ENCODE results near the gene IQSEC3.

Gene IQSEC3

GRCh38 chr12:163406-163986 is 96.9 kb downstream of the IQSEC3 start:
- TF ChIP-seq POLR2AphosphoS5 (IDR thresholded peaks at IDR 0.05; ENCODE audit: low read depth, low read length) (no peak), POLR2A (IDR thresholded peaks at IDR 0.05; ENCODE audit: low read depth, low read length) (no peak)
- FAIRE-seq (no peak), DNase-seq (ENCODE audit: insufficient read length) (no peak)

- FAIRE-seq (no peak), DNase-seq (ENCODE audit: insufficient read length) (no peak)
Observed at GRCh38 chr12:164207-164606, 97.6 kb downstream of the IQSEC3 start.

DNA sequence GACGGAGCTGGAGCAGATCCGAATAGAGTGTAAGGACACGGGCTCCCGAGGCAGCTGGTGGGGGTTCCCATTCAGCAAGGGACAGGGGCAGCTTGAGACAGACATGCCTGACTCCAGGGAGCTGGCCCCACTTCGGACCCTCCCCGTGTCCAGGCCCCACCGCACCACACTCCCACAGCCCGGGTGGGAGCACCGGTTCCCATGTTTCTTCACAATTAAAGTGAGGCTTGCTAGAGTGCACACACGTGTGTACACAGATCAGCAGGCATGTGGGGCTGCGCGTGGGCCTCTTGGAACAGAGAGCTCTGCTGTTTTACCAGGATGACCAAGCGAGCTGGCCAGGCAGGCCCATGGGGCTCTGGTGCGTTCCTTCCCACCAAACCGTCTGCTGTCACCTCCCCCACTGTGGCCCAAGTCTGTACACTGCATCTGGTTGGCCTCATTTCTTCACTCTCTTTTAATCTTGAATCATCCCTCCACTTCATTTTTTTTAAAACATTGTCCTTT is 99.3 kb downstream of the IQSEC3 start:
- DNase-seq (ENCODE audit: insufficient read length) (no peak), FAIRE-seq (no peak)
- TF ChIP-seq TAF1 (IDR thresholded peaks at IDR 0.05; ENCODE audit: borderline replicate concordance, low read depth, low read length) (no peak), POLR2A (IDR thresholded peaks at IDR 0.05; ENCODE audit: low read depth, low read length) (no peak), POLR2AphosphoS5 (IDR thresholded peaks at IDR 0.05; ENCODE audit: low read depth, low read length) (no peak)

More at GRCh38 chr12:164207-164606, 97.6 kb downstream of the IQSEC3 start:
- no peak for TF ChIP-seq TAF1 (IDR thresholded peaks at IDR 0.05; ENCODE audit: borderline replicate concordance, low read depth, low read length)
- TF ChIP-seq POLR2A (IDR thresholded peaks at IDR 0.05; ENCODE audit: low read depth, low read length): no peak
- TF ChIP-seq POLR2AphosphoS5 (IDR thresholded peaks at IDR 0.05; ENCODE audit: low read depth, low read length): no peak

GRCh38 chr12:166425-167075 is 100.0 kb downstream of the IQSEC3 start:
- FAIRE-seq: peak; percentile 46
- TF ChIP-seq POLR2AphosphoS5 (IDR thresholded peaks at IDR 0.05; ENCODE audit: low read depth, low read length) (no peak), TAF1 (IDR thresholded peaks at IDR 0.05; ENCODE audit: borderline replicate concordance, low read depth, low read length) (no peak), POLR2A (IDR thresholded peaks at IDR 0.05; ENCODE audit: low read depth, low read length) (no peak)
- DNase-seq (ENCODE audit: insufficient read length): no peak

- FAIRE-seq: no peak
- TF ChIP-seq POLR2A (IDR thresholded peaks at IDR 0.05; ENCODE audit: low read depth, low read length) (no peak), TAF1 (IDR thresholded peaks at IDR 0.05; ENCODE audit: borderline replicate concordance, low read depth, low read length) (no peak), POLR2AphosphoS5 (IDR thresholded peaks at IDR 0.05; ENCODE audit: low read depth, low read length) (no peak)
Observed at GRCh38 chr12:167959-168600, 101.5 kb downstream of the IQSEC3 start.

DNA sequence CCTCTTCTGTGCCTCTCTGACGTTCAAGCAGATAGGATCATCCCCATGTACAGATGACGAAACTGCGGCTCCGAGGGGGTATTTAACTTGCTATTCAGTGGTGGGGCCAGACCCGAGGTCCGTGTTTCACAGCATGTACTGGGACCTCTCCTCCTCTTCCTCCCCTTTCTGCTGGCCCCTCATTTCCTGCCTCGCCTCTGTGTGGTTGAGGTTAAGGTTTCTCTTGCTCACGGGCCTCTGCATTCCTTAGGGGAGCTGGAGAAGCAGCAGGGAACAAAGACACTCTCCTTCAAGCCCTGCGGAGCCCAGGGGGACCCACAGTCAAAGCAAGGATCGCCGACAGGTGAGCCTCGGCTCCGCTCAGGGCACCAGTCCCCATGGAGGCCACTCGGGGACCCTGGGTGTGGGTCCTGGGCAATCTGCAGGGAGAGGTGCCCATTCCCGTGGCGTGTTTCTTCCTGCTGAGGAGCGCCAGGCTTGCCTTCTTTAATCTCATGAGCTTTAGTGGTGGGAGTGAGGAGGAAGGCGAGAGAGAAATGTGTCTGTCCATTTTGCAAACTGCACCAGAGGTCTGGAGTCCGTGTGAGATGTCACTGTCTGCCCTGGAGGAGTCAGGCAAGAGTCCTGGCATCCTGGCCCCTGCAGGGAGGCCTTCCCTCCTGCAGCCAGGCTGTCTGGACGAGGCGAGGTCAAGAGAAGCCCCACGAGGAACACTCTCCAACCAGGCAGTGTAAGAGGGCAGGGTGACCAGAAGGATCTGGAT is 102.4 kb downstream of the IQSEC3 start:
- TF ChIP-seq POLR2AphosphoS5 (IDR thresholded peaks at IDR 0.05; ENCODE audit: low read depth, low read length) (no peak), POLR2A (IDR thresholded peaks at IDR 0.05; ENCODE audit: low read depth, low read length) (no peak), TAF1 (IDR thresholded peaks at IDR 0.05; ENCODE audit: borderline replicate concordance, low read depth, low read length) (no peak)
- DNase-seq (ENCODE audit: insufficient read length): no peak
- no peak for FAIRE-seq

More at GRCh38 chr12:167959-168600, 101.5 kb downstream of the IQSEC3 start:
- no peak for DNase-seq (ENCODE audit: insufficient read length)

DNA sequence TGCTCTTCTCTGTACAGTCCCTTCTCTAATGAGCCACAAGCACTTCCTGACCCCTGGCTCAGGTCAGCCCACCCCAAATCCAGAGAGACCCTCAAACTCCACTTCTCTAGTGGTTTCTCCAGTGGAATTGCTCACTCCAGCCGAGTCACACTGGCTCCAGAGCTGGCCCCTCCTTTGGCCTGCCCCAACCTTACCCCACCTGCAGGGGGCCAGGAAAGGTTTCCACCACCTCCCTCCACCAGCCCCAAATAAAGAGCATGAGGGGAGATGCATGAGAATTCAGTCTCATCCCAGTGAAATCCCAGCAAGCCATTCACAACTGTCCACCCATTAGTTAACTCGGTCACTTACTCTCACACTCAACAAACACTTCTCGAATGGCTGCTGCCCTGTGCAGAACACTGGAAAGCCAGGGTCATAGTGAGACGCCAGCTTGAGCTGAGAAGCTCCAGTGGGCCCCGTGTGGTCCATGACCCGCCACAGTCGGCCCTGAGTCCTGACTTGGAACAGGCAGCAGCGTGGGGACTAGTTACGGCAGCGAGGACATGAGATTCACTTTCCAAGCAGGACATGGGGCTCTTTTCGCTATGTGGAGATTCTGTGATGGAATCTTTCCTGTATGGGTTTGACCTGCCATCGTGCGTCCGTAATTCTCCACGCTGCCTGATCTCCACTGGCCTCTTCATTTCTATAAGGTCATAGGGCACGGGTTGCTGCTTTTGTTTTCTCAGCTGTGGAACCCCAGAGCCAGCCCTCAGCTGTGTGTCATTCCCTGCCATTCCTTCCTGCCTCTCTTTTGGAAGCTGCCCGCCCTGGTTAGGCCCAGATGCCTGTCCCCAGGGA is 103.2 kb downstream of the IQSEC3 start:
- DNase-seq (ENCODE audit: insufficient read length) (no peak), FAIRE-seq (no peak)

DNA sequence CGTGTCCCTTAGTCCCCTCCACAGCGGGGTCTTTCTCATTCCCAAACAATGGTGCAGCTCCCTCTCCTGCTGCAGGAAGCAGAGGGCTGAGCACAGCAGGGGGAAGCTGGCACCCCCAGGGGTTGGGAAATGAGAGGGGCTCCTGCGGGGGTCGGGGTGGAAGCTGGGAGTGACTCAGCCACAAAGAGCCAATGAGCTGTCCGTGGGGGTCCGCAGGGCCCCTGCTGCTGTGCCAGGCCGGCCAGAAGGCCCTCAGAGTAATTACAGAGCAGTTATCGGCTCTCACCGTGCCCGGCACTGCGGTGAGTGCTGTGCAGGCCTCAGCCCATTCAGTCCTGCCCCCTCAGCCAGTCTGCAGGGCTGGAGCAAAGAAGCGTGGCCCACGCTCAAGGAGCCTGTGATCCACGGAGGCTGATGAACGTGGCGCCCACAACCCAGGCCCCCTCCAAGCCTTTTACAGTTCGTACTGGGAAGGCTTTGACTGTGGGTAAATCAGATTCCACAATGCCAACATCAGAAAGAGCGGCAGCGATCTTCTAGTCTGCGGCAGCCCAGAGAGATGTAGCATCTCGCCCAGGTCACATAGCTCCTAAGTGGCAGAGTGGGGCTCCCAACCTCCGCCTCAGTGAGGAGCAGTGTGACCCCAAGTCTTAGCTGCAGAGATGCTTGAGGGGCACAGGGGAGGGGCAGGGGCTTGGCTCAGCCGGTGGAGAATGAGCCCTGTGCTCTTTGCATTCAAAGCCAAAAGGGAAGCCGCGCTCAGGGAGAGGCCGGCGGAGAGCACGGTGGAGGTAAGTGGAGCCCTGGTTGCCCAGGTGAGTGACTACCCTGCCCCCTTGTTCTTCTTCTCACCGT is 104.0 kb downstream of the IQSEC3 start:
- TF ChIP-seq TAF1 (IDR thresholded peaks at IDR 0.05; ENCODE audit: borderline replicate concordance, low read depth, low read length) (no peak), POLR2A (IDR thresholded peaks at IDR 0.05; ENCODE audit: low read depth, low read length) (no peak), POLR2AphosphoS5 (IDR thresholded peaks at IDR 0.05; ENCODE audit: low read depth, low read length) (no peak)
- no peak for DNase-seq (ENCODE audit: insufficient read length)
- FAIRE-seq: no peak

More for the DNA sequence above, 103.2 kb downstream of the IQSEC3 start:
- no peak for TF ChIP-seq POLR2AphosphoS5 (IDR thresholded peaks at IDR 0.05; ENCODE audit: low read depth, low read length)
- no peak for TF ChIP-seq POLR2A (IDR thresholded peaks at IDR 0.05; ENCODE audit: low read depth, low read length)
- no peak for TF ChIP-seq TAF1 (IDR thresholded peaks at IDR 0.05; ENCODE audit: borderline replicate concordance, low read depth, low read length)

DNA sequence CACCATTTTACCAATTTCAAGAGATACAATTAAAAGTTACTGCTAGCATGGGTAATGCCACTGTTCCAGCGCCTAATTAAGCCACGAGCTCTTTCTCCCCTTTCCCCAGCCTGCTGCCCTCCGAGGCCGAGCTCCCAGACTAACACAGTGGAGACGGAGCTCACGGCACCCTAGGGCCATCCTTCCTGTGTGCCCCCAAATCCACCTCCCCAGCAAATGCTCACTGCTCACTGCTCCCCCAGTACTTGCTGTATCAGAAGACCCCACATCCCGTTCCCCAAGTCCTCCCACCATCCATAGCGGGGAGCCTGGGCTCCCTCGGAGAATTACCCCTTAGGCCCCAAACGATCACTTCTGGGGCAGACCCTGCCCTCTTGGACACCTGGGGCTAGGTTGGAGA is 104.7 kb downstream of the IQSEC3 start:
- DNase-seq (ENCODE audit: insufficient read length) (no peak), FAIRE-seq (no peak)
- TF ChIP-seq POLR2A (IDR thresholded peaks at IDR 0.05; ENCODE audit: low read depth, low read length) (no peak), TAF1 (IDR thresholded peaks at IDR 0.05; ENCODE audit: borderline replicate concordance, low read depth, low read length) (no peak), POLR2AphosphoS5 (IDR thresholded peaks at IDR 0.05; ENCODE audit: low read depth, low read length) (no peak)
